Globus pallidus (tissue), 1 donor: Measurements from ENCODE around the gene MAP2K4.
"Not testable (repeated sequence)": the region's sequence is repeated elsewhere in the genome, so short reads cannot be mapped to it uniquely, and the experiment has no call there.

Source experiments
- DNase-seq: peaks from one replicate; pipeline ENCODE4 v3.0.0-alpha.2; 2015; ENCODE audit warnings: low spot score

MAP2K4 gene

DNA sequence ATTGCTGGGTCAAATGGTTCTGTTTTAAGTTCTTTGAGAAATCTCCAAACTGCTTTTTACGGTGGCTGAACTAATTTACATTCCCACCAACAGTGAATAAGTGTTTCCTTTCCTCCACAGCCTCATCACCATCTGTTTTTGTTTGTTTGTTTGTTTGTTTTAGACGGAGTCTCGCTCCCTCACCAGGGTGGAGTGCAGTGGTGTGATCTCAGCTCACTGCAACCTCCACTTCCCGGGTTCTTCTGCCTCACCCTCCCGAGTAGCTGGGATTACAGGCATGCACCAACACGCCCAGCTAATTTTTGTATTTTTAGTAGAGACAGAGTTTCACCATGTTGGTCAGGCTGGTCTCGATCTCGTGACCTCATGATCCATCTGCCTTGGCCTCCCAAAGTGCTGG lies 141.5 kb downstream of the MAP2K4 start:
- not testable (repeated sequence) for DNase-seq

DNA sequence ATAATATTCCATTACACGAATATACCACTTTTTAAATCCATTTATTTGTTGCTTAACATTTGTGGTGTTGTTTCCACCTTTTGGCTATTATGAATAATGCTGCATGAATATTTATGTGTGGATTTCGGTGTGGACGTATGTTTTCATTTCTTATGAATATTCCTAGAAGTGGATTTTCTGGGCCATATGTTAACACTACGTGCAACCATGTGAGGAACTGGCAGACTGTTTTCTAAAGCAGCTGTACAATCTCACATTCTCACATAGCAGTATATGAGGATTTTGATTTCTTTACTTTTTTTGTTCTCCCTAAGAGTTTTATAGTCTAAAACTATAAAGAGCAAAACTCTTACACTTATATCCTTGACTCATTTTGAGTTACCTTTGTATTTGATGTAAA lies 143.4 kb downstream of the MAP2K4 start:
- DNase-seq = no peak

DNA sequence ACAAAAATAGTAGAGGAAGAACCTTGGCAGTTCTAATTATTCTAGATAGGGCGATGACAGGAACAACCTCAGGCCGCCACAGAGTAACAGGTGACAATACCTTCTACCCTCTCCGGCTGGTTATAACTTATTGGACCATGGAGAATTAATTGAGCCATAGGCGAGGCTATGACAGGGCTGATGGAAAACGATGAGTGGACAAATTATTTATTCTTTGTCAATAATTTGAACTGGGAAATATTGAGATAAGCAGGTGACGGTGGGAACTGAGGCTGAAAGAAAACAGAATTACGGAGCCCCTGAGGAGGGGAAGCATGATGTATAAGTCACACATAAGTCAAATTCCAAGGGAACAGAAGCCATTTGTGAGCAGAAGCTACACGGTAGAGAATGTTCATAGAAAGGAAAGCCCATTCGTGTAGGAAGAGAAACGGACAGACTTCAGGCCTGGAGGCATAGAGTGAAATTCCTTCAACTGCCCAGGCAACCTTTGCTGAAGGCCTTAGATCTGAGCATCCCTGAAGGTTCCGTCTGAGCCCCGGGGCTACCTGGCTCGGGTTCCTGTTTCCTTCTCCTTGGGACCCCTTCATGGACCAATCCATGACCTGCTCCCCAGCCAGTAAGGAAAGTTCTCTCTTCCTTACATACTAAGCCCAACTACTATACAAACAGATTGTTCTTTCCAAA lies 158.1 kb downstream of the MAP2K4 start:
- DNase-seq = no peak

DNA sequence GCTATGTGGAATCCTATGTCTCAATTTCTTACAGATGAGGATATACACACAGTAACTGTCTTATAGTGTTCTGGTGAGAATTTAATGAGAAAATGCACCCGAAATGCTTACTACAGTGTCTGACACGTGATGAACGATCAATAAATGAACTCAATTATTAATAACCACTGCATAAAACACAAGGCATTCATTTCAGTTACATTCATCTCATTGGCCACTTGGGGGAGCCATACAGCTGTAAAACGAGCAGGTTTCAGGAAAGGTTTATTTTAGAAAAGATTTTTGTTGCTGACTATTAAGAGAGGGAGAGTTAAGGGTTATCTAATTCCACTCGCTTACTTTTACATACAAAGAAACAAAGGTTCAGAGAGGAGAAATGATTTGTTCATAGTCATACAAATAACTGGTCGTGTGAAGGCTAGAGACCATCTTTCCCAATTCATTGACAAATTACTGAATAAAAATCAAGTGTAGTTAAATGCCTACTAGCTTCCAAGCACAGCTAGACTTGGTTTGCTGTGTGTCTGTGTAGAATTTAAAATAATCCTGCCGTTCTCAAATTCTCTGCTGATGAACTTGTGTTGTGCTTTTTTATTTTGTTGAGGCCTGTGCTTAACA lies 160.1 kb downstream of the MAP2K4 start:
- DNase-seq = peak; percentile 29

DNA sequence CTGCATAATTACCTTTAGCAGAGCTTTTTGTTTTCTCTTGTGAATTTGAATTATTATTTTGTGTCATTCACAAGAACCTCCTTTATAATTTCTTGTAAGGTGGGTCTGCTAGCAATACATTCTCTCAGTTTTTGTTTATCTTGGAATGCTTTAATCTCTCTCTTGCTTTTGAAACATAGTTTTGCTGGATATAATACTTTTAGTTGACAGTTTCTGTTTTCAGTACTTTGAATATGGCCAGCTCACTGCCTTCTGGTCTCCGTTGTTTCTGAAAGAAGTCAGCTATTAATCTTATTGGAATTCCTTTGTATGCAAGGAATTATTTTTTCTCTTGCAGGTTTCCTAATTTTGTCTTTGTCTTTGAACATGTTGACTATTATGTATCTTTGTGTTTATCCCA lies 167.0 kb downstream of the MAP2K4 start:
- no peak for DNase-seq

DNA sequence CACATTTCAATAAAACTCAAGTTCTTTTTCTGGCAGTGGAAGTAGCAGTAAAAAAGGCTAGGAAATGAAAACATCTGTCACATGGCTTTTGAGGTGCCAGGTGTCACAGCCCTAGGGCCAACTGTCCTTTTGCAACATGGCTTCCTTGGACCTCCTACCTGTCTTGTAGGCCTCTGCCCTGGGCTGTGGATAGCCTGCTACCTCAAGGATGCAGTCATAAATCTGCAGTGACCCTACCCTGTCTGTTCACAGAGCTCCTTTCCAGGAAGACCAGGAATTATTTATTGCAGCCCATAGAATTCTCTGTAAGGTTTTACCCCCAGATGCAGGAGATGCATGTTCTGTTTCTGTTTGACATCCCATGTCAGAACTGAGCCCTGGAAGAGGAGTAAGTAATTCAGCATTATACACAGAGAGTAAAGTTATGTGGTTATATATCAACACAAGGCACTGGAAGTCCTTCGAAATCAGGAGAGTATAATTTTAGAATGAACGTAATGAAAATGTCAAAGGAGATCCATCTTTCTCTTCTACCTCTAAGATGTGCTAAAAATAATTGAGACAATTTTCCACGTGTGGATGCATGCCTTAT lies 172.6 kb downstream of the MAP2K4 start:
- DNase-seq = no peak
